ENCODE results near the gene LAMB4. TPM values are rescaled to one million over a fixed set of nuclear protein-coding genes. Genes with fewer than 3 reads are reported as not detected.

Gene LAMB4
- total RNA-seq, 4 donors from 2014 or later: 0.04 to 0.33 TPM; not detected in 2

- intact Hi-C loops (cut with DNase I; ENCODE audit: low total_unique reads) (no loop called here), in situ Hi-C loops (cut with MboI; ENCODE audit: low sequenced_read_pairs in 4 of 4) (loop anchor here in 2 of 4 donors (25.0 kb wide), 1 partner anchor 267 kb away; no protein-coding TSS in a partner anchor)
- H3K27me3 ChIP-seq: no peaks in the 10 kb centered on the region
- no peaks in the 10 kb centered on the region for H3K4me1 ChIP-seq
- no peaks in the 10 kb centered on the region for H3K9me3 ChIP-seq
- no peaks in the 10 kb centered on the region for H3K36me3 ChIP-seq
- no peak overlapping the region for H3K27ac ChIP-seq
- H3K4me3 ChIP-seq: no peak overlapping the region
- ATAC-seq: no peak
- TF ChIP-seq CTCF (IDR thresholded peaks at IDR 0.05 in 4 of 5, conservative IDR thresholded peaks at IDR 0.05 in 1 of 5) (no peak), POLR2A (IDR thresholded peaks at IDR 0.05) (no peak)
- no peak for DNase-seq
Observed at GRCh38 chr7:108129018-108129965, 869 bp downstream of the LAMB4 start.

DNA sequence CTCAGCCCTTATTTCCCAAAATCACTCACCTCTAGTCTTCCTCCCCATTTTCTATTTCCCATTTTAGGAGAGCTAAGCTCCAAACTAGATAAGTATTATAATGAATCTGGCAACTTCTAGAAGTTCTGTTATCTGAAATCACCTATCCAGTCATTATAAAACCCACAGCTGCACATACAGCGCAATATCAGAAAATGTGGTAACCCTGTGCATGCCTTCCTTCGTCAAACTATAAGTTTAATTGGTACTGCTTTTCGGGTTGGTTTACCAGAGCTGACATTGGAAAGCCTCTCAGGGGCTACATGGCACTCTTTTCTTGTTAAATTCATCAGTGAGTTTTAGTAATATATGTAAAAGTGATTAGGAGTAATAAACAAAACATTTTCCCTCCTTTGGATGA is 1.6 kb downstream of the LAMB4 start:
- Histone ChIP-seq H3K36me3 (no peaks in the 10 kb centered on the region), H3K27me3 (no peaks in the 10 kb centered on the region), H3K27ac (no peak overlapping the region), H3K9me3 (no peaks in the 10 kb centered on the region), H3K4me3 (no peak overlapping the region), H3K4me1 (no peaks in the 10 kb centered on the region)
- no peak for TF ChIP-seq POLR2A (IDR thresholded peaks at IDR 0.05)
- TF ChIP-seq CTCF (IDR thresholded peaks at IDR 0.05 in 4 of 5, conservative IDR thresholded peaks at IDR 0.05 in 1 of 5): no peak
- in situ Hi-C loops (cut with MboI; ENCODE audit: low sequenced_read_pairs in 4 of 4) (loop anchor here in 2 of 4 donors (25.0 kb wide), 1 partner anchor 266 kb away; no protein-coding TSS in a partner anchor), intact Hi-C loops (cut with DNase I; ENCODE audit: low total_unique reads) (no loop called here)
- ATAC-seq (no peak), DNase-seq (no peak)

DNA sequence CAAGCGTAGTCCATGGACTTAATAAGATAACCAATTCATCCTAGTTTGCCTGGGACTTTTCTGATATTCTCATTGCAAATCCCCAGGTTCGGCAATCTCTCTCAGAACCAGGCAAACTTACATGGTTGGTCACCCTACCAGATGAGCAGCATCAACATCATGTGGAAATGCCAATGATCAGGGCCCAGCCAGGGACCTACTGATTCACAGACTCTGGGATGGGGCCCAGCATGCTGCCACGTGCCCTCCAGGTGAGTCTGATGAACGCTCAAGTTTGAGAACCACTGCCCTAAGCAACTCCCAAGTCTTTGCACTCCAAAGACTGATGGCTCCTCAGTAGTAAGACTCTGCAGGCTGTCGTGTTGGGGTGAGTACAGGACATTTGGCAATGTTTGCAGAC is 2.7 kb downstream of the LAMB4 start:
- Histone ChIP-seq H3K27ac (no peak overlapping the region), H3K9me3 (no peaks in the 10 kb centered on the region), H3K4me1 (no peaks in the 10 kb centered on the region), H3K27me3 (no peaks in the 10 kb centered on the region), H3K4me3 (no peak overlapping the region), H3K36me3 (no peaks in the 10 kb centered on the region)
- TF ChIP-seq POLR2A (IDR thresholded peaks at IDR 0.05): no peak
- no peak for TF ChIP-seq CTCF (IDR thresholded peaks at IDR 0.05 in 4 of 5, conservative IDR thresholded peaks at IDR 0.05 in 1 of 5)
- DNase-seq: no peak
- in situ Hi-C loops (cut with MboI; ENCODE audit: low sequenced_read_pairs in 4 of 4): loop anchor here in 2 of 4 donors (25.0 kb wide), 1 partner anchor 265 kb away; no protein-coding TSS in a partner anchor
- intact Hi-C loops (cut with DNase I; ENCODE audit: low total_unique reads): no loop called here
- no peak for ATAC-seq

DNA sequence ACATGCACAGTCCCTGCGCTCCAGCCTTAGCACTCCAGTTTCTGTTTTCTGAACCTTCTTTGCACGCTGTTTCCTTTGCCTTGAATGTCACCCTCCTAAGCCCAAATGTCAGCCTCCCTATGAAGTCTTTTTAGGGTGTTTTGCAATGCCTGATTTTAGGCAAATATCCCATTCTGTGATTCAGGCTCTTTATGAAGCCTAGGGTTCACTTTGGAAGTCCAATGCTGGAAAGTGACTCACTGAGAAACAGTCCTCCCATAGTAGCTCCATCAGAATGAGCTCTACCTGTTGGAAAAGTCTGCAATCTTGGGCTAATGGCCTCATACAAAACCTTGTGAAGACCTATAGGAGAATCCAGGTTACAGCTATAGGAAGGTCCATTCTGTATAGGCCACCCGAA is 5.3 kb downstream of the LAMB4 start:
- no peak for DNase-seq
- Histone ChIP-seq H3K9me3 (no peaks in the 10 kb centered on the region), H3K27me3 (no peaks in the 10 kb centered on the region), H3K27ac (no peak overlapping the region), H3K4me1 (no peaks in the 10 kb centered on the region), H3K4me3 (no peak overlapping the region), H3K36me3 (no peaks in the 10 kb centered on the region)
- intact Hi-C loops (cut with DNase I; ENCODE audit: low total_unique reads) (no loop called here), in situ Hi-C loops (cut with MboI; ENCODE audit: low sequenced_read_pairs in 4 of 4) (loop anchor here in 2 of 4 donors (25.0 kb wide), 1 partner anchor 263 kb away; no protein-coding TSS in a partner anchor)
- TF ChIP-seq CTCF (IDR thresholded peaks at IDR 0.05 in 4 of 5, conservative IDR thresholded peaks at IDR 0.05 in 1 of 5) (no peak), POLR2A (IDR thresholded peaks at IDR 0.05) (no peak)
- ATAC-seq: no peak
